Activated CD4-positive, alpha-beta memory T cell treated with anti-CD3 and anti-CD28 coated beads, Interleukin-2, amount 10 ng/mL, durations not matched to agents 7 days and 5 days (primary cell): ENCODE measurements around the gene ZNF275. TPM values are rescaled to one million over a fixed set of nuclear protein-coding genes. Genes with fewer than 3 reads are reported as not detected.
"Not testable (repeated sequence)": the region's sequence is repeated elsewhere in the genome, so short reads cannot be mapped to it uniquely, and the experiment has no call there.

Experiments
- CTCF ChIA-PET: fragments of 350-600 bp; sonication (Branson Sonifier 250); formaldehyde crosslinking; loops from one replicate; lab custom pipeline; 2021; ENCODE audit warnings: antibody characterized with exemption, inconsistent platforms; lab: Charles Lee
- POLR2A ChIA-PET: fragments of 350-600 bp; sonication (Branson Sonifier 250); formaldehyde crosslinking; loops from one replicate; lab custom pipeline; 2021; ENCODE audit warnings: antibody characterized with exemption; lab: Charles Lee
- DNase-seq: peaks from one replicate; pipeline ENCODE4 v3.0.0-alpha.2; 2020
- H3K27ac Mint-ChIP-seq: one replicate; pipeline ENCODE4 v1.8.0; 2021; ENCODE audit warnings: mild to moderate bottlenecking, mixed read lengths
- H3K27me3 Mint-ChIP-seq: one replicate; pipeline ENCODE4 v1.8.0; 2021; ENCODE audit warnings: mixed read lengths
- H3K36me3 Mint-ChIP-seq: one replicate; pipeline ENCODE4 v1.8.0; 2021; ENCODE audit warnings: low read depth, mixed read lengths
- H3K4me1 Mint-ChIP-seq: one replicate; pipeline ENCODE4 v1.8.0; 2021; ENCODE audit warnings: mixed read lengths
- H3K4me3 Mint-ChIP-seq: one replicate; pipeline ENCODE4 v1.8.0; 2021; ENCODE audit warnings: mild to moderate bottlenecking, mixed read lengths
- H3K9me3 Mint-ChIP-seq: one replicate; pipeline ENCODE4 v1.8.0; 2021; ENCODE audit warnings: mixed read lengths
- total RNA-seq, 2 experiments: library from RNA; stranded (reverse); gene quantifications; one replicate each; pipeline ENCODE4 v1.2.3, GENCODE V29; 2021

Gene ZNF275
- 10 to 100 TPM; 16.6 to 16.7 TPM for total RNA-seq

- Mint-ChIP-seq H3K36me3 (peaks cover 23% of the 10 kb centered on the region), H3K27me3 (peaks cover 6% of the 10 kb centered on the region), H3K27ac (peak within 1 kb of the TSS; percentile 75), H3K4me3 (peak within 1 kb of the TSS; percentile 76), H3K4me1 (peaks cover 44% of the 10 kb centered on the region), H3K9me3 (no peaks in the 10 kb centered on the region)
- ChIA-PET POLR2A (interaction anchor here (0.8 to 1.8 kb wide), 7 partner anchors 9 to 392 kb away, joined by 3 to 17 read pairs (median 3); no protein-coding TSS in a partner anchor), CTCF (interaction anchor here (1.0 kb wide), 1 partner anchor 9 kb away, joined by 3 read pairs; no protein-coding TSS in a partner anchor)
- peak; percentile 86 for DNase-seq
Measured at GRCh38 chrX:153333821-153334653, at the start of gene ZNF275. TSS of gene ZNF275 (plus strand) at chrX:153334153. CDS start at chrX:153336680, 2,527 bp downstream.

DNA sequence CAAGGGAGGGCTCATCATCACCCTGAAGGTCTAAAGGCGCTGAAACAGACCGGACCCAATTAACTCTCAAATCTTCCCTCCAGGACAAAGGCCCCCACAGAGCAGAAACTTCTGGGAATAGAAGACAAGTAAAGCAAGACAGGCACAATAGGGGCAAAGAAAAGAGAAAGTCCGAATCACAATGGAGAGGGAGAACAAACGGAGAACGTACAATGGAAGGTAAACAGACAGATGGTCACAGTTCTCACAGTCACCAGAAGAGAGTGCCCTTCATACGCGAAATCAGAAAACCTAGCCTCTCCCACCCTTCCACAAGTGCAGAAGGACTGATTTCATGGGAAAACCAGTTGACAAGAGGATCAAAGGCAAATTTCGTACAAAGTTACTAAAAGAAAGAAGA, 48.3 kb upstream of the ZNF275 start:
- H3K9me3 Mint-ChIP-seq, H3K4me3 Mint-ChIP-seq, DNase-seq, H3K36me3 Mint-ChIP-seq, POLR2A ChIA-PET, H3K27ac Mint-ChIP-seq, CTCF ChIA-PET, H3K4me1 Mint-ChIP-seq, H3K27me3 Mint-ChIP-seq: not testable (repeated sequence)

- H3K36me3 Mint-ChIP-seq, DNase-seq, H3K27ac Mint-ChIP-seq, POLR2A ChIA-PET, CTCF ChIA-PET, H3K9me3 Mint-ChIP-seq, H3K4me1 Mint-ChIP-seq, H3K4me3 Mint-ChIP-seq, H3K27me3 Mint-ChIP-seq: not testable (repeated sequence)
Measured at GRCh38 chrX:153288807-153289206, 45.1 kb upstream of the ZNF275 start.

DNA sequence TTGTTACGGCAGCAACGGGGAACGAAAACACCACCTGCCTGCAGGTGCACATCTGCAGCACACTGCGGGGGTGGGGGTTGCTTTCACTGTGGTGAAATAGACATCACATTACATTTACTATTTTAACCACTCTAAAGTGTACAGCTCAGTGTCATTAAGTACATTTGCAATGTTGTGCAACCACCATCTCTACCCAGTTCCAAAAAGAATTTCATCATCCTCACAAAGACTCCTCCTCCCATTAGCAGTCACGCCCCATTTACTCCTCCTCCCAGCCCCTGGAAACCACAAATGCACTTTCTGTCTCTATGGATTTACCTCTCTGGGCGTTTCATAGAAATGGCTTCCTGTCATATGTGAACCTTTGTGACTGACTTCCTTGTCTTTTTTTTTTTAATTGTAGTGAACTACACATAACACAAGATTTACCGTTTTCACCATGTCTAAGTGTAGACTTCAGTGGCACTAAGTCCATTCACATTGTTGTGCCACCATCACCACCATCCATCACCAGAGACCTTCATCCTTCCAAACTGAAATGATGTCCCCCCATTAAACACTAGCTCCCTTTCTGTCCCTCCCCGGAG, 40.4 kb upstream of the ZNF275 start:
- Mint-ChIP-seq H3K27ac (peak overlapping the region; percentile 35), H3K4me1 (peaks cover 10% of the 10 kb centered on the region), H3K27me3 (peaks cover 13% of the 10 kb centered on the region)
- H3K9me3 Mint-ChIP-seq, DNase-seq, H3K4me3 Mint-ChIP-seq, CTCF ChIA-PET, POLR2A ChIA-PET, H3K36me3 Mint-ChIP-seq: not testable (repeated sequence)

DNA sequence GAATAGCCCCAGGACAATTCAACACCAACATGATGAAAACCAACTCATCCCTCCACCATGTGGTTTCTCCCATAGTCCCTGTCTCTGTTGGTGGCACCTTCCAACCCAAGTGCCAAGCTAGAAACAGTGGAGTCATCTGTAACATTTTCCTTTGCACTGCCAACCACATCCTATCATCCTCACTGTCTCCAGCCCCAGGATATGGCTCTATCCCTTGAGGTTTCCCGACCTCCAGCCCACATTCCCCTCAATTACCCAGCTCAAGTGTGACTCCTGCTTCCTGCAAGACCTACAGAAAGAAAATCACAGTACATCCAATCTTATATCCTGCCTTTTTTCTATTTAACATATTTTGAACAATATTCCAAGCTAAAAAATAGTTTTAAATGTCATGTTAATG, 36.6 kb upstream of the ZNF275 start:
- CTCF ChIA-PET, result no interaction called here
- Mint-ChIP-seq H3K9me3 (no peaks in the 10 kb centered on the region), H3K4me3 (no peak overlapping the region), H3K36me3 (no peaks in the 10 kb centered on the region), H3K4me1 (peaks cover 10% of the 10 kb centered on the region), H3K27me3 (peaks cover 27% of the 10 kb centered on the region), H3K27ac (no peak overlapping the region)
- POLR2A ChIA-PET, result no interaction called here
- no peak for DNase-seq

DNA sequence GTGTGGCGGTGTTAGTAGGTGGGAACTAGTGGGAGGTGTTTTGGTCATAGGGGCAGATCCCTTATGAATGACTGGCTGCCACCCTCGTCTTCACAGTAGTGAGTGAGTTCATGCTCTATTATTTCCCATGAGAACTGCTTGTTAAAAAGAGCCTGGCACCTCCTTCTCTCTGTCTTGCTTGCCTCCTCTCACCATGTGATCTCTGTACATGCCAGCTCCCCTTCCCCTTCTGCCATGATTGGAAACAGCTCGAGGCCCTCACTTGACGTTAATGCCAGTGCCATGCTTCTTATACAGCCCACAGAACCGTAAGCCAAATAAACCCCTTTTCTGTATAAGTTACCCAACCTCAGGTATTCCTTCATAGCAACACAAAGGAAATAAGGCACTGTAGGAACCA, 34.1 kb upstream of the ZNF275 start:
- H3K36me3 Mint-ChIP-seq, result no peaks in the 10 kb centered on the region
- H3K27me3 Mint-ChIP-seq, result peaks cover 41% of the 10 kb centered on the region
- no peak for DNase-seq
- ChIA-PET CTCF (no interaction called here), POLR2A (no interaction called here)
- no peaks in the 10 kb centered on the region for H3K4me1 Mint-ChIP-seq
- no peak overlapping the region for H3K4me3 Mint-ChIP-seq
- no peak overlapping the region for H3K27ac Mint-ChIP-seq
- no peaks in the 10 kb centered on the region for H3K9me3 Mint-ChIP-seq

DNA sequence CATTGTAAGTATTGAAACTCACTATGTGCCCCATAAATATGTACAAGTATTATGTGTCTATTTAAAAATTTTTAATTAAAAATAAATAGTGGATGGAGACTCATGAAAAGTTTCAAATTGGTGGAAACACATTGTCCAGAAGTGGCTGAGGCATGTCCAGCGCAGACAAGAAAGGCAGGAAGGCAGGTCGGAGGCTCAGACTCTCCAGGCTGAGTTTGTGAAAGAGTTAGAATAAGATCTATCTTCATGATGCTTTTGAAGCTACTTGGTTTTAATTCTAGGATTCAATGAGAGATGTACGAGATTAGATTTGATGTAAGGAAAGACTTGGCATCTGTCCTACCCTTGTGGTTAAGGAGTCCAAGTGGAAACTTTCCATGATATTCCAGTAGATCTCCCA, 32.2 kb upstream of the ZNF275 start:
- Mint-ChIP-seq H3K27ac (no peak overlapping the region), H3K36me3 (no peaks in the 10 kb centered on the region), H3K4me3 (no peak overlapping the region), H3K4me1 (no peaks in the 10 kb centered on the region), H3K27me3 (peaks cover 40% of the 10 kb centered on the region), H3K9me3 (no peaks in the 10 kb centered on the region)
- POLR2A ChIA-PET, result no interaction called here
- no peak for DNase-seq
- CTCF ChIA-PET, result no interaction called here

DNA sequence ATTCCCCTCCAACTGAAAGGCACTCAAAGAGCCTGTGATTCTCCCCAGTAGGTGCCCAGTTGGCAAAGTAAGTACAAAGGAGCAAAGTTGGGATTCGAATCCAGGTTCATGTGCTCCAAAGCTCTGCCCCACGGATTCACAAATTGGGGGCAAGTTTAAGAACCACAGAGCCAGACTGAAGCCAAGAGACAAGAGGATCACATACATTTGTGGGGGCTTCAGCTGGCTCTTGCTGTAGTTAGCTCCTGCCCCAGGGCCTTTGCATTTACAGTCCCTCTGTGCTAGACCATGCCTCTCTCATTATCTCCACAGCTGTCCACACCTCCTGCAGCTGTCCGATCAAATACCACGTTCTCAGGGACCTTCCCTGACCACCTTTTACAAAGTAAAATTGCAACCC, 31.2 kb upstream of the ZNF275 start:
- Mint-ChIP-seq H3K27ac (no peak overlapping the region), H3K4me3 (no peak overlapping the region), H3K36me3 (no peaks in the 10 kb centered on the region), H3K9me3 (no peaks in the 10 kb centered on the region), H3K27me3 (peaks cover 40% of the 10 kb centered on the region), H3K4me1 (no peaks in the 10 kb centered on the region)
- CTCF ChIA-PET, result no interaction called here
- no peak for DNase-seq
- POLR2A ChIA-PET, result no interaction called here

DNA sequence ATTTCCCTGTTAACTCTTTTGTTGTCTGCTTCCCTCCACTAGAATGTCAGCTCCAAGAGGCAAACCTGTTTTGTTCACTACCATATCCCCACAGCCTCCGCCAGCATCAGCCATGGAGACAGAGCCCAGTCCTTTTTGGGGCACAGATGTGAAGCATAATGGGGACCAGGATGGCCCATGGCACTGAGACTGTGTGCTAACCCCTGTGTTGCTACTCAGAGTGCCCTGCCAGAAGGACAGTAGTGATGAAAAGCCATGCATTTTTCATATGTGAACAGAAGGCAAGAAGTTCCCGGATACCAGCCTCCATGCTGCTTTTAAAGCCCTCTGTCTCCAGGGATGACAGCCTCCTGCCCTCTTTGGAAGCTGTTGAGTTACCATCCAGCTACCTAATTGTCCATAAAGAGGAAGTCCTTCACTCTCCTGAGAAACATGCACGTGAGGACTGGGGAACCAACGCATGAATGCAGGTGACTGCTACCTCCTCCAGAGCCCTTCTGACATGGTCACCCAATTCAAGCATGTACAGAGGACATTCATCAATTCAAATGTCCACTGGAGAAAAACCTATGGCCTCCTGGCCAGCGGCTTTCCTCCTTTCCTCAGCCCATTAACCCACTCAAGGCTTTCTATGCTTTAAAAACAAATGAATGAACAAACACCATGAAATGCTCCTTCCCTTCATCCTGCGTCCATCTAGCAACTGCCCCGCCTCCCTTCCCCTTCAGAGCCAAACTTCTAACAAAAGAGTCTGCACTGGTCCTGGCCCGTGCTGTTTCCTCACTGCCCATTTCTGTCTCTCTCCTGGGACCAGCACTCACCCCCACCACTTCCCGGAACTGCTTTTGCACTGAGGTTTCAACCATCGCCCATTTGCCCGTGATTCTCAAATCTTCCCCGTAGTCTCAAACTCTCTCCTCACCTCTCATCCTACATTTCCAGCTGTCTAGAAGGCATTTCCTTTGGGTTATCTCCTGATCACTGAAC, 30.4 kb upstream of the ZNF275 start:
- DNase-seq, result no peak
- Mint-ChIP-seq H3K4me1 (no peaks in the 10 kb centered on the region), H3K4me3 (no peak overlapping the region), H3K9me3 (no peaks in the 10 kb centered on the region), H3K27me3 (peaks cover 34% of the 10 kb centered on the region), H3K27ac (no peak overlapping the region), H3K36me3 (no peaks in the 10 kb centered on the region)
- ChIA-PET POLR2A (no interaction called here), CTCF (no interaction called here)

GRCh38 chrX:153304988-153305736, 28.8 kb upstream of the ZNF275 start:
- ChIA-PET POLR2A (no interaction called here), CTCF (no interaction called here)
- no peaks in the 10 kb centered on the region for H3K9me3 Mint-ChIP-seq
- no peak for DNase-seq
- no peak overlapping the region for H3K27ac Mint-ChIP-seq
- H3K36me3 Mint-ChIP-seq, result no peaks in the 10 kb centered on the region
- H3K4me1 Mint-ChIP-seq, result no peaks in the 10 kb centered on the region
- peaks cover 29% of the 10 kb centered on the region for H3K27me3 Mint-ChIP-seq
- H3K4me3 Mint-ChIP-seq, result no peak overlapping the region

DNA sequence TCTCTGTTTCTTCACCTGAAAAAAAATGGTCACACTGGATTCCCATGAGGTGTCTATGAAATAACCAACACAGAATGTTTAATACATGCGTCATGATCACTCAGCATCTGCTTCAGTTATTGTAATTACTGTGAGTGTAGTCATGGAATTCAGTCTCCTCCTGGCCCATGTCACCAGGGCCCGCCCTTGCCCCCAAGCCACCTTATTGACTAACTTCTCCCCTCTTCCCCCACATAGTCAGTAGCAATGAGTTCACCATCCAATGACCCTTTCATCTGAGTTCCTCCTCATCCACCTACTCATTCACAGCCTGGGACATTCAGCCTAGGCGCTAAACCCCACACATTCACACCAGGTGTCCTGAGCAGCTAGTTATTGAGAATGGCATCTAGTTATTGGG, 28.0 kb upstream of the ZNF275 start:
- H3K36me3 Mint-ChIP-seq, result no peaks in the 10 kb centered on the region
- H3K27ac Mint-ChIP-seq, result no peak overlapping the region
- DNase-seq, result no peak
- H3K9me3 Mint-ChIP-seq, result no peaks in the 10 kb centered on the region
- H3K4me3 Mint-ChIP-seq, result no peak overlapping the region
- no peaks in the 10 kb centered on the region for H3K4me1 Mint-ChIP-seq
- CTCF ChIA-PET, result no interaction called here
- H3K27me3 Mint-ChIP-seq, result peaks cover 26% of the 10 kb centered on the region
- POLR2A ChIA-PET, result no interaction called here

DNA sequence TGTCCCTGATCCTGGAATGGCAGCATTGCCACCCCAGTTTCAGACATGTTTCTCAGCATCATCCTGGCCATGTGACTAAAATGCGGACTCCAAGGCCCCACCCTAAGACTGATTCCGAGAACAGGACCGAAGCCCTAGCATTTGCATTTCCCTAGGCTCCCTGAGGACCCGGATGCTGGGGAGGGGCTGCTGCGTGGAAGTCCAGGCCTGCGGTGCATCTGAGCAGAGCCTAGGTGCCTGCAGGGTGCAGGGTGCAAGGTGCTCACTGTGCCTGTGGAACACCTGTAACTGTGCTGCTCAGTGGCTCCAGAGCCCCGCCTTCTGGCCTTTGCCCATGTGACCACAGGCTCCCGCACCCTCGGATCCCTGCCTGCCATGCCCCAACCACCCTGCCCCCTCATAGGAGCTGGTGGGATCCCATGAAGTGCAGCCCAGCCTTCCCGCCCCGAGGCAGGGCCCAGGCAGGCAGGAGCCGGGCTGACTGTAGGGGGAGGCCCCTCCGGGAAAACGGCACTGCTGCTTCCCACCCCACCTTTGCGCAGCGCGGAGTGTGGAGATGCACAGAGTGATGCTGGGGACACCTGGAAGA, 27.3 kb upstream of the ZNF275 start:
- no peaks in the 10 kb centered on the region for H3K36me3 Mint-ChIP-seq
- H3K4me3 Mint-ChIP-seq, result no peak overlapping the region
- POLR2A ChIA-PET, result no interaction called here
- H3K27ac Mint-ChIP-seq, result no peak overlapping the region
- no peaks in the 10 kb centered on the region for H3K4me1 Mint-ChIP-seq
- H3K9me3 Mint-ChIP-seq, result no peaks in the 10 kb centered on the region
- DNase-seq, result no peak
- CTCF ChIA-PET, result no interaction called here
- H3K27me3 Mint-ChIP-seq, result peaks cover 23% of the 10 kb centered on the region
